HG03342 (cell line): ENCODE data around the gene ITGAL.
"Not testable (repeated sequence)": the region's sequence is repeated elsewhere in the genome, so short reads cannot be mapped to it uniquely, and the experiment has no call there.

ENCODE experiments used
- ATAC-seq: cut with Tn5 transposase; IDR thresholded peaks from one replicate; pipeline ENCODE4 v1.9.1; 2021; ENCODE audit warnings: mild to moderate bottlenecking, moderate library complexity; ENCODE audit not compliant: unreplicated experiment

Gene ITGAL

DNA sequence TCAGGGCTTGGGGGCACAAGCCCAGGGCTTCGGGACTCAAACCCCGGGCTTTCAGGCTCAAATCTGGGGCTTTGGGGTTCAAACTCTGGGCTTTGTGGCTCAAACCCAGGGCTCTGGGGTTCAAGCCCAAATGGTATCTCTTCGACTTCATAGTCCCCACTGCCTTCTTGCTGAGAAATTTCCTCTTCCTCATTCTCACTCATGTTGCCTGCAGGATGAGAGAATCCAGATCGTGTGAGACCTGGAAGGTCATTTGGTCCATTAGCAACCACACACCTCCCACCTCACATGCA is 53.2 kb downstream of the ITGAL start:
- ATAC-seq: no peak

DNA sequence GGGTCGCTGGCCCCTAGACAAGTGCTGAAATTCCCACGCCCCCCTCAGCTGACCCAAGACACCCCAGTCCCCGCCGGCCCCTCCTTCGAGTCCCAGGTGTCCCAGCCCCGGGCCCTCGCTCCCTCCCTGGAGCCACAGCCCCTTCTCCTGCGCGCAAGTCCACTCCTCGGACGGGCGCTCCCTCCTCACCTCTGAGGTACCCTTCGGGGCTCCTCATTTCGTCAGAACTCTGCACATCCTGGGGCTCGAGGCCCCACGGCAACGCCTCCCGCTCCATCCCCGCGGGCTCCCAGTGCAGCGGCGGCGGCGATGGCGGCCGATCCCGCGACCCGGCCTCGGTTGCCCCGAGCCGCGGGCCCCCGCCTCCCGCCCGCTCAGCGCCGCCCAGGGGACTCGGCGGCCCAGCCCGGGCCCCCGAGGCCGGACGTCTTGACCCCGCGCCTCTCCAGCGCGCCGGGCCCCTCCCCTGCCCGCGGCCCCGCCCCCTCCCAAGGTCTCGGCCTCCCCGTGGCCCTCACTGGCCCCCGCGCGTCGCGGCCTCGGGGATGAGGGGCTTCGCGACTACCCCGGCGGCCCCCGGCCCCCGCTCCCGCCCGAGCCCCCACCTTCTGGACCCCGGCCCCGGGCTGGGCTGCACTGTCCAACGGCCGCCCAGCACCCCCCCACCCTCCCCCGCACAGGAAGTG is 53.7 kb downstream of the ITGAL start, which contains the start of gene ZNF768:
ZNF768 (minus strand) TSS at position 430 of the 686 bp plus-strand sequence; CDS start at position 277, 153 bp downstream.
- ATAC-seq: no peak

GRCh38 chr16:30526823-30527634 is 54.5 kb downstream of the ITGAL start:
- peak; percentile 79 for ATAC-seq

- no peak for ATAC-seq
Measured at GRCh38 chr16:30527635-30528178, 55.2 kb downstream of the ITGAL start.

GRCh38 chr16:30528799-30529457 is 56.4 kb downstream of the ITGAL start:
- ATAC-seq: no peak

- ATAC-seq: no peak
Measured at GRCh38 chr16:30530163-30531037, 57.9 kb downstream of the ITGAL start.

DNA sequence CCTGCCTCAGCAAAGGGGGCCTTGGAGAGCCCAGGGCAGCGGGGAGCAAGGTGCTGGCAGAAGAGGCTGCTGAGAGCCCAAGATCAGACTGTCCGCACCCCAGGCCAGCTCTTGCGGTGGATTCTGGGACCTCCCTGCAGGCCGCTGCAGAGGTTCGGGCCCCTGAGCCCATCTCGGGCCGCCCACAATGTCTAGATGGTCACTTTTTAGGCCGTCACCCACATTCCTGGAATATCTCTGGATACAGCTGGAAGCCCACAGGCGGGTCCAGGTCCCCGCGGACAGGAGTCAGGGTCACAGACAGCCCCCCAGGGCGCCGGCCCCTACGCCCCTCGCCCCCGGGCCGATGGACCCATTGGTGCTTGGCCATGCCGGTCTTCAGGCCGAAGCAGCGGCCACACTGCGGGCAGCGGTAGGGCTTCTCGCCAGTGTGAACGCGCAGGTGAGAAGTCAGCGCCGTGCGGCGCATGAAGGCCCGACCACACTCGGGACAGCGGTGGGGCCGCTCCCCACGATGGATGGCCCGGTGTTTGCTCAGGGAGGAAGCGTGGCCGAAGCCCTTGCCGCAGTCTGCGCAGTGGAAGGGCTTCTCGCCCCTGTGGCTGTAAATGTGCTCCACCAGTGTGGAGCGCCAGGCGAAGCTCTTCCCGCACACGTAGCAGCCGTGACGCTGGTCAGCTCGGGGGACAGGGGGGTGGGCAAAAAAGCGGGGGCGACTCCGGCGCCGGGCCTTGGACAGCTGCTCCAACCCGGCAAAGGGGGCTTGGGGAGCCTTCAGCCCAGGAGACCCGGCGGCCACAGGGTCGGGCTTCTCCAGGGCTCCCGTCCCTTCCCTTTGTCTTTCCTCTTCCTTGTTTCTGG is 60.0 kb downstream of the ITGAL start:
- ATAC-seq: no peak

DNA sequence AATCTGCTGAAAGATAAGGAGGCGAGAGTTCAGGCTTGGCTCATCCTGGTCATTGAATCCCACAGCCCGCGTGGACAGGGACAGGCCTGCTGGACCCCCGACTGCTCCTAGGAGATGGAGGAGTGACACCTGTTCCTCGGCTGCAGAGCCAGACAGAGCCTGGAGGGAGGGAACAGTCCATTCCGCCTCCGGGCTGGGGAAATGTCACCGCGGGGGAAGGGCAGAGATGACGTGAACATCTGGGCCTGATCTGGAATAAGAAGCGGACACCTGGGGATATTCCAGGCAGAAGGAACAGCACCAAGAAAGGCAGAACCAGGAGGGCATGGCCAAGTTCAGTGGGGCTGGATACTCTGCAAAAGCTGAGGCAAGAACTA is 60.6 kb downstream of the ITGAL start:
- ATAC-seq: no peak

- peak; percentile 17 for ATAC-seq
Measured at GRCh38 chr16:30533748-30534367, 61.3 kb downstream of the ITGAL start.

DNA sequence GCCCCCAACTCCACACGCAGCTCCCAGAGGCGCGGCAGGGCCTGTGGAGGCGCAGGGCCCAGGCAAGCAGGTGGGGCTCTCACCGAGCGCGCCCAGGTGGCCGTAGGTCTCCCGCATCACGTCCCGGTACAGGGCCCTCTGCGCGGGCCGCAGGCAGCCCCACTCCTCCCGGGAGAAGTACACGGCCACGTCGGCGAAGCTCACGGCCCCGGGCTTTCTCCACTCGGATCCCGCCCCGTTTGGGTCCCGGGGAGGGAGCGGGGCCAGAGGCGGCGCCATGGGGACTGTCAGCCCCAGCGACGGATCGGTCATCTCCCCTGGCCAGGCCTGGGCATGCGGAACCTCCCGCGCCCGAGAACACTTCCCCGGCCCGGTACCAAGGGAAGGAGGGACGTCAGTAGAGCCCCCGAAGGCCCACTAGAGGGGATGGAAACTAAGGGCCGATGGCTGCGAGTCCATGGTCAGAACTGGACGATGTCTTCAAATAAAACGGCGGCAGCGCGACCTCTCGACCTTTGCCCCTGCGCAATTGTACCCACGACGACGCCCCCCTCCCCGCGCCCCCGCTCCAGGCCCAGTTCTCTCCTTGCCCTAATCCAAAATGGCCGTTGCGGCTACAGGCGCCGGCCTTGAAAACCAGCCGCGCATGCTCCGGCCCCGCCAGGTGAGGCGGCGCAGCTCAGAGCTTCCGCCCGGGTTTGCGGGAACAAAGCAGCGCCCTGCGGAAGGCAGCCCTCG is 62.0 kb downstream of the ITGAL start, which contains the start of gene ZNF747:
ZNF747 (minus strand) TSS at position 491 of the 738 bp plus-strand sequence; CDS start at position 312, 179 bp downstream.
- peak; percentile 49 for ATAC-seq

DNA sequence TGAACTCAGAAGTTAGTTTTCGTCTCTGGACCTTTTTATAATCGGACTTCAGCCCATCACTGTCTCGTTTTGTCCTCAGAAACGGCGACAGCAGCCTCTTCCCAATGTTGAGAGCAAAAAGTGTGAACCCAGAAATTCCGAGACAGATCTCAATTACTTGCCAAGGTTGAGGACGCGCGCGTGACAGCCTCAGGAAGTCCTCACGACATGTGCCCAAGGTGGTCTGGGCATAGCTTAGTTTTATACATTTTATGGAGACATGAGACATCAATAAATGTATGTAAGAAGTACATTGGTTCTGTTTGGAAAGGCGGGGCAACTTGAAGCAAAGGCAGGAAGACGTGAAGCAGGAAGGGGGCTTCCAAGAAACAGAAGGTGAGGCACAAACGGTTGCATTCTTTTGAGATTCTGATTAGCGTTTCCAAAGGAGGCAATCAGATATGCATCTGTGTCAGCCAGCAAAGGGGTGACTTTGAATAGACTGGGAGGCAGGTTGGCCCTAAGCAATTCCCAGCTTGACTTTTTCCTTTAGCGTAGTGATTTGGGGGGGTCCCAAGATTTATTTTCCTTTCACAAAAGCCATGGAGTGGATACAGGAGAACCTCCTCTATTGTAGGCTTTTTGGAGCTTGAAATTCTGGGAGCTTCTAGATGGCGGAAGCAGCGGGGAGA is 62.7 kb downstream of the ITGAL start:
- ATAC-seq: peak; percentile 11

GRCh38 chr16:30535777-30536190 is 63.2 kb downstream of the ITGAL start:
- no peak for ATAC-seq

GRCh38 chr16:30536391-30537024 is 64.0 kb downstream of the ITGAL start:
- not testable (repeated sequence) for ATAC-seq

GRCh38 chr16:30539000-30539964 is 66.7 kb downstream of the ITGAL start:
- no peak for ATAC-seq

GRCh38 chr16:30539986-30540526 is 67.5 kb downstream of the ITGAL start:
- ATAC-seq: not testable (repeated sequence)

GRCh38 chr16:30540916-30541464 is 68.4 kb downstream of the ITGAL start:
- not testable (repeated sequence) for ATAC-seq
